Measurements from ENCODE around the gene MYO9A.

Gene MYO9A

GRCh38 chr15:71975816-71976150 lies 142.2 kb downstream of the MYO9A start:
- ChIA-PET CTCF (no interaction called here), POLR2A (no interaction called here)
- DNase-seq (ENCODE audit: low read depth, low spot score): no peak
- TF ChIP-seq CTCF (IDR thresholded peaks at IDR 0.05; ENCODE audit: insufficient read depth, low read length, missing control alignments): no peak
- H3K4me3 ChIP-seq (ENCODE audit: low read depth, low read length): no peak overlapping the region

- CTCF ChIA-PET: no interaction called here
Observed at GRCh38 chr15:71974211-71974610, 143.7 kb downstream of the MYO9A start.

GRCh38 chr15:71973366-71973765 lies 144.6 kb downstream of the MYO9A start:
- no peak overlapping the region for H3K4me3 ChIP-seq (ENCODE audit: low read depth, low read length)
- ChIA-PET POLR2A (no interaction called here), CTCF (no interaction called here)
- no peak for DNase-seq (ENCODE audit: low read depth, low spot score)
- TF ChIP-seq CTCF (IDR thresholded peaks at IDR 0.05; ENCODE audit: insufficient read depth, low read length, missing control alignments): no peak

More at GRCh38 chr15:71974211-71974610, 143.7 kb downstream of the MYO9A start:
- TF ChIP-seq CTCF (IDR thresholded peaks at IDR 0.05; ENCODE audit: insufficient read depth, low read length, missing control alignments): no peak
- H3K4me3 ChIP-seq (ENCODE audit: low read depth, low read length): no peak overlapping the region
- DNase-seq (ENCODE audit: low read depth, low spot score): no peak
- POLR2A ChIA-PET: no interaction called here

- CTCF ChIA-PET: no interaction called here
- no peak for DNase-seq (ENCODE audit: low read depth, low spot score)
- TF ChIP-seq CTCF (IDR thresholded peaks at IDR 0.05; ENCODE audit: insufficient read depth, low read length, missing control alignments): no peak
- POLR2A ChIA-PET: no interaction called here
- no peak overlapping the region for H3K4me3 ChIP-seq (ENCODE audit: low read depth, low read length)
Observed at GRCh38 chr15:71971905-71972304, 146.0 kb downstream of the MYO9A start.

- no peak for TF ChIP-seq CTCF (IDR thresholded peaks at IDR 0.05; ENCODE audit: insufficient read depth, low read length, missing control alignments)
- DNase-seq (ENCODE audit: low read depth, low spot score): no peak
- ChIA-PET CTCF (no interaction called here), POLR2A (no interaction called here)
- no peak overlapping the region for H3K4me3 ChIP-seq (ENCODE audit: low read depth, low read length)
Observed at GRCh38 chr15:71970435-71970834, 147.5 kb downstream of the MYO9A start.

- CTCF ChIA-PET: interaction anchor here (1.3 kb wide), 1 partner anchor 194 kb away, joined by 3 read pairs; no protein-coding TSS in a partner anchor
- H3K4me3 ChIP-seq (ENCODE audit: low read depth, low read length): no peak overlapping the region
- no peak for DNase-seq (ENCODE audit: low read depth, low spot score)
- POLR2A ChIA-PET: no interaction called here
- TF ChIP-seq CTCF (IDR thresholded peaks at IDR 0.05; ENCODE audit: insufficient read depth, low read length, missing control alignments): no peak
Observed at GRCh38 chr15:71962537-71962936, 155.4 kb downstream of the MYO9A start.

Measured in AG04449 (cell line).